ENCODE data around the gene TANGO6.
A peak's percentile ranks its signal among the peaks of the same experiment; 100 is the strongest.
"Not testable (repeated sequence)": the region's sequence is repeated elsewhere in the genome, so short reads cannot be mapped to it uniquely, and the experiment has no call there.

Gene TANGO6

GRCh38 chr16:69124961-69125360 is 281.6 kb downstream of the TANGO6 start:
- DNase-seq = not testable (repeated sequence)

- no peak for DNase-seq
These were observed 282.9 kb downstream of the TANGO6 start for GRCh38 chr16:69126221-69126620.

GRCh38 chr16:69126801-69127200 is 283.5 kb downstream of the TANGO6 start:
- not testable (repeated sequence) for DNase-seq

GRCh38 chr16:69127966-69128510 is 284.7 kb downstream of the TANGO6 start:
- no peak for DNase-seq

- no peak for DNase-seq
These were observed 287.1 kb downstream of the TANGO6 start for GRCh38 chr16:69130461-69130860.

- DNase-seq = peak in 3 of 6 experiments; percentile 7 to 23 (median 19)
These were observed 288.0 kb downstream of the TANGO6 start for GRCh38 chr16:69131167-69131838.

- peak in 5 of 6 experiments; percentile 55 to 85 (median 74) for DNase-seq
These were observed 288.6 kb downstream of the TANGO6 start for GRCh38 chr16:69131839-69132423.

- peak; percentile 71 to 87 (median 81) for DNase-seq
These were observed 289.3 kb downstream of the TANGO6 start, which contains the start of the genes CHTF8 and UTP4 for GRCh38 chr16:69132424-69133252. Gene CHTF8, minus strand, starts transcription at chr16:69132588. Its CDS starts 11,130 bp downstream, at chr16:69121458. Gene UTP4, plus strand, starts transcription at chr16:69132649. Its CDS starts 811 bp downstream, at chr16:69133460.

GRCh38 chr16:69133373-69133954 is 290.1 kb downstream of the TANGO6 start:
- no peak for DNase-seq

Data from stimulated activated naive CD4-positive, alpha-beta T cell (primary cell).